NCI-H2196 (cell line): Measurements from ENCODE around the gene SCN9A.
"Not testable (repeated sequence)": the region's sequence is repeated elsewhere in the genome, so short reads cannot be mapped to it uniquely, and the experiment has no call there.

Experiments
- DNase-seq: peaks from one replicate; lab custom pipeline; 2025; ENCODE audit not compliant: unreplicated experiment; lab: John Stamatoyannopoulos, UW

Gene SCN9A

GRCh38 chr2:166375736-166376487 lies at the start of gene SCN9A:
Gene SCN9A (minus strand): TSS chr2:166375944. CDS start chr2:166311756, 64,188 bp downstream.
- peak; percentile 70 for DNase-seq

- no peak for DNase-seq
Observed at GRCh38 chr2:166424841-166425240, 49.1 kb upstream of the SCN9A start.

GRCh38 chr2:166419616-166419934 lies 43.8 kb upstream of the SCN9A start:
- DNase-seq: peak; percentile 8

- DNase-seq: no peak
Observed at GRCh38 chr2:166418853-166419615, 43.3 kb upstream of the SCN9A start.

GRCh38 chr2:166417669-166418068 lies 41.9 kb upstream of the SCN9A start:
- peak; percentile 7 for DNase-seq

GRCh38 chr2:166413255-166413654 lies 37.5 kb upstream of the SCN9A start:
- DNase-seq: no peak

GRCh38 chr2:166411473-166412230 lies 35.9 kb upstream of the SCN9A start:
- DNase-seq: no peak

- DNase-seq: no peak
Observed at GRCh38 chr2:166410828-166411472, 35.2 kb upstream of the SCN9A start.

GRCh38 chr2:166407746-166408145 lies 32.0 kb upstream of the SCN9A start:
- not testable (repeated sequence) for DNase-seq

- no peak for DNase-seq
Observed at GRCh38 chr2:166406374-166406773, 30.6 kb upstream of the SCN9A start.

GRCh38 chr2:166405569-166405926 lies 29.8 kb upstream of the SCN9A start:
- DNase-seq: no peak

GRCh38 chr2:166404831-166405568 lies 29.3 kb upstream of the SCN9A start:
- DNase-seq: no peak

- DNase-seq: no peak
Observed at GRCh38 chr2:166394245-166394644, 18.5 kb upstream of the SCN9A start.

- DNase-seq: no peak
Observed at GRCh38 chr2:166393008-166393407, 17.3 kb upstream of the SCN9A start.

GRCh38 chr2:166388481-166389070 lies 12.8 kb upstream of the SCN9A start:
- no peak for DNase-seq

GRCh38 chr2:166385313-166385712 lies 9.6 kb upstream of the SCN9A start:
- no peak for DNase-seq

- peak; percentile 34 for DNase-seq
Observed at GRCh38 chr2:166384774-166385173, 9.0 kb upstream of the SCN9A start.

GRCh38 chr2:166382448-166382847 lies 6.7 kb upstream of the SCN9A start:
- no peak for DNase-seq

GRCh38 chr2:166380615-166381014 lies 4.9 kb upstream of the SCN9A start:
- DNase-seq: no peak

- no peak for DNase-seq
Observed at GRCh38 chr2:166376873-166377272, 1.1 kb upstream of the SCN9A start.
